Cardiac fibroblast (primary cell): ENCODE data around the gene THSD7A.

Experiments
- DNase-seq, 2 donors: peaks; one replicate each; pipeline versions ENCODE4 v3.0.0 to v3.0.0-alpha.2; 2010; ENCODE audit warnings: low read depth in 2 of 2
- H3K4me3 ChIP-seq, 2 donors: replicated peaks in 1 of 2; 1 replicate in 1 of 2; 2 replicates in 1 of 2; pipeline ENCODE4 v1.5.1; 2011; ENCODE audit warnings: low read depth in 2 of 2, low read length in 2 of 2, mild to moderate bottlenecking in 2 of 2, moderate library complexity in 1 of 2
- TF ChIP-seq, protein P1 (sequence below): IDR thresholded peaks from one replicate; pipeline ENCODE4 v1.5.1; 2011; ENCODE audit warnings: low read depth, mild to moderate bottlenecking, low read length, inconsistent platforms

Gene THSD7A, protein sequence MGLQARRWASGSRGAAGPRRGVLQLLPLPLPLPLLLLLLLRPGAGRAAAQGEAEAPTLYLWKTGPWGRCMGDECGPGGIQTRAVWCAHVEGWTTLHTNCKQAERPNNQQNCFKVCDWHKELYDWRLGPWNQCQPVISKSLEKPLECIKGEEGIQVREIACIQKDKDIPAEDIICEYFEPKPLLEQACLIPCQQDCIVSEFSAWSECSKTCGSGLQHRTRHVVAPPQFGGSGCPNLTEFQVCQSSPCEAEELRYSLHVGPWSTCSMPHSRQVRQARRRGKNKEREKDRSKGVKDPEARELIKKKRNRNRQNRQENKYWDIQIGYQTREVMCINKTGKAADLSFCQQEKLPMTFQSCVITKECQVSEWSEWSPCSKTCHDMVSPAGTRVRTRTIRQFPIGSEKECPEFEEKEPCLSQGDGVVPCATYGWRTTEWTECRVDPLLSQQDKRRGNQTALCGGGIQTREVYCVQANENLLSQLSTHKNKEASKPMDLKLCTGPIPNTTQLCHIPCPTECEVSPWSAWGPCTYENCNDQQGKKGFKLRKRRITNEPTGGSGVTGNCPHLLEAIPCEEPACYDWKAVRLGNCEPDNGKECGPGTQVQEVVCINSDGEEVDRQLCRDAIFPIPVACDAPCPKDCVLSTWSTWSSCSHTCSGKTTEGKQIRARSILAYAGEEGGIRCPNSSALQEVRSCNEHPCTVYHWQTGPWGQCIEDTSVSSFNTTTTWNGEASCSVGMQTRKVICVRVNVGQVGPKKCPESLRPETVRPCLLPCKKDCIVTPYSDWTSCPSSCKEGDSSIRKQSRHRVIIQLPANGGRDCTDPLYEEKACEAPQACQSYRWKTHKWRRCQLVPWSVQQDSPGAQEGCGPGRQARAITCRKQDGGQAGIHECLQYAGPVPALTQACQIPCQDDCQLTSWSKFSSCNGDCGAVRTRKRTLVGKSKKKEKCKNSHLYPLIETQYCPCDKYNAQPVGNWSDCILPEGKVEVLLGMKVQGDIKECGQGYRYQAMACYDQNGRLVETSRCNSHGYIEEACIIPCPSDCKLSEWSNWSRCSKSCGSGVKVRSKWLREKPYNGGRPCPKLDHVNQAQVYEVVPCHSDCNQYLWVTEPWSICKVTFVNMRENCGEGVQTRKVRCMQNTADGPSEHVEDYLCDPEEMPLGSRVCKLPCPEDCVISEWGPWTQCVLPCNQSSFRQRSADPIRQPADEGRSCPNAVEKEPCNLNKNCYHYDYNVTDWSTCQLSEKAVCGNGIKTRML (N-terminal part only)

DNA sequence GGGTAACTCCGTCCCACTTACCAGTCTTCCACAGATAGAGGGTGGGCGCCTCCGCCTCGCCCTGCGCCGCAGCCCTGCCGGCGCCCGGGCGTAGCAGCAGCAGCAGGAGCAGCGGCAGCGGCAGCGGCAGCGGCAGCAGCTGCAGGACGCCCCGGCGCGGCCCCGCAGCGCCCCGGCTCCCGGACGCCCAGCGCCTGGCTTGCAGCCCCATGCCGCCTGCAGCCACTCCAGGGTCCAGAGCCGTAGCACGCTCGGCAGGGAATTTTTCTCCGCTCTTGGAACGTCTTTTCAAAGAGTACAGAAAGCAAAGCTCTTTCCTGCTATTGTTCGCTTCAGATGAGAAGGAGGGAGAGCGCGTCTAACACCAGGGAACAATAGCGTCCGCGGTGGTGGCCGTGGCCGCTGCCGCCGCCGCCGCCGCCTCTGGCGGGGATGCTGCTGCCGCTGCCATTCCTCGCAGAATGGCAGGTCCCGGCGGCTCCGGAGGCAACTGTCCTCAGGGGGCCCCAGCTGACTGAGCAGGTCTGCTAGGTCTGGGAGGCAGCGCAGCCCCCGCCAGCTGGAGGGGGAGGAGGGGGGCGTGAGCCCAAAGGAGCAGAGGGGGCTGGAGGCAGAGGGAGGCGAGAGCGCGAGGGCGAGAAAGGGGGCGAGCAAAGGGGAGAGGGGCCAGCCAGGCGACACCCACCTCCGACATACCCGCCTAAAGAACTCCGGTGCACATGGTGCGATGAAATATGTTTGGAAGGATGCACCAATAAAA lies at the start of gene THSD7A:
TSS of gene THSD7A (minus strand) at position 463 of the 760 bp plus-strand sequence. CDS start at position 211, 252 bp downstream.
- TF ChIP-seq, protein P1, sequence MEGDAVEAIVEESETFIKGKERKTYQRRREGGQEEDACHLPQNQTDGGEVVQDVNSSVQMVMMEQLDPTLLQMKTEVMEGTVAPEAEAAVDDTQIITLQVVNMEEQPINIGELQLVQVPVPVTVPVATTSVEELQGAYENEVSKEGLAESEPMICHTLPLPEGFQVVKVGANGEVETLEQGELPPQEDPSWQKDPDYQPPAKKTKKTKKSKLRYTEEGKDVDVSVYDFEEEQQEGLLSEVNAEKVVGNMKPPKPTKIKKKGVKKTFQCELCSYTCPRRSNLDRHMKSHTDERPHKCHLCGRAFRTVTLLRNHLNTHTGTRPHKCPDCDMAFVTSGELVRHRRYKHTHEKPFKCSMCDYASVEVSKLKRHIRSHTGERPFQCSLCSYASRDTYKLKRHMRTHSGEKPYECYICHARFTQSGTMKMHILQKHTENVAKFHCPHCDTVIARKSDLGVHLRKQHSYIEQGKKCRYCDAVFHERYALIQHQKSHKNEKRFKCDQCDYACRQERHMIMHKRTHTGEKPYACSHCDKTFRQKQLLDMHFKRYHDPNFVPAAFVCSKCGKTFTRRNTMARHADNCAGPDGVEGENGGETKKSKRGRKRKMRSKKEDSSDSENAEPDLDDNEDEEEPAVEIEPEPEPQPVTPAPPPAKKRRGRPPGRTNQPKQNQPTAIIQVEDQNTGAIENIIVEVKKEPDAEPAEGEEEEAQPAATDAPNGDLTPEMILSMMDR, result no peak
- peak; percentile 49 to 70 for DNase-seq
- peak within 1 kb of the TSS; percentile 62 for H3K4me3 ChIP-seq

DNA sequence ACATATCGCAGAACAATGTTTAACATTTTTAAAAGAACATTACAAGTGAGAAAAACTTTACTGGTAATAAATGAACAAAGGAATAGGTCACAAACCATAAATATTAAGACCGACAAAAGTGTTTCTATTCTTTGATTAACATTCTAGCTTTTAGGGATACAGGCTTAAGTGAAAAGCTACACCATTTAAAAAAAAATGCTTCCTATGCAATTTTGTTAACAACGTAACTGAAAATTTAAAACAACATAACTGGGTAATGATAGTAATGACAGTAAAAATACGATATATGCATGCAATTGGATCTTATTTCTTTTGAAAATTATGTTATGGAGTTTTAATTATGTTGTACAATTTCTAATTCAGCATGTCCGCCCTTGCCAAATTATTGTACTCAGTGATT lies 49.7 kb upstream of the THSD7A start:
- DNase-seq, result no peak
- H3K4me3 ChIP-seq, result no peak overlapping the region
- TF ChIP-seq, protein P1, result no peak

DNA sequence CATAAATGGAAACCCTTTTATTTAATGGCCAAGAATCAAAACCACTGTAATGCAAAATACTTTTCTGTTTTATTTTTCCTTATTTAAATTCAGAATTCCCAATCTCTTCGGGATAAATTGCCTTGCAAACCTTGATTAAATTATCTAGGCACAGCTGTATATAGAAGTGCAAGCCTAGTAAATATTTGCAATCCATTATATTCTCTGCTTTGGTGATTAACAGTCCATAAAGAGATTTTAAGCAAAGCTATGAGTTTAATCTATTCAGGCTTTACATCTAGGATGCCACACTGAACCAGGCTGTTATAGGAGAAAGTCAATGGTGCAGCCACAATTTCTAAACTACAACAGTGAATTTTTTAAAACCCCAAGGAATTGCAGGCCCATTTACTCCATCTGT lies 43.6 kb upstream of the THSD7A start:
- no peak for DNase-seq
- TF ChIP-seq, protein P1, result no peak
- no peak overlapping the region for H3K4me3 ChIP-seq

DNA sequence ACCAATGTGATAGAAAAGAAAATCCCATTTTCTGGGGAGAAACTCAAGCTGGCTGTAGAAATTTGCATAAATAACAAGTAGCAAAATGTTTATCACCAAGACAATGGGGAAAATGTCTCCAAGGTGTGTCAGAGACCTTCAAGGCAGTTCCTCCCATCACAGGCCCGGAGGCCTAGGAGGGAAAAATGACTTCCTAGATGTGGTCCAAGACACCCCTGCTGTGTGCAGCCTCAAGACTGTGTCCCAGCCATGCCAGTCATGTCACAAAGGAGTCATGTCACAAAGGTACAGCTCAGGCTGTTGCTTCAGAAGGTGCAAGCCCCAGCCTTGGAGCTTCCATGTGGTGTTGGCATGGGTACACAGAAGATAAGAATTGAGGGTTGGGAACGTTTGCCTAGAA lies 33.7 kb upstream of the THSD7A start:
- DNase-seq, result no peak
- no peak overlapping the region for H3K4me3 ChIP-seq
- TF ChIP-seq, protein P1, result no peak

DNA sequence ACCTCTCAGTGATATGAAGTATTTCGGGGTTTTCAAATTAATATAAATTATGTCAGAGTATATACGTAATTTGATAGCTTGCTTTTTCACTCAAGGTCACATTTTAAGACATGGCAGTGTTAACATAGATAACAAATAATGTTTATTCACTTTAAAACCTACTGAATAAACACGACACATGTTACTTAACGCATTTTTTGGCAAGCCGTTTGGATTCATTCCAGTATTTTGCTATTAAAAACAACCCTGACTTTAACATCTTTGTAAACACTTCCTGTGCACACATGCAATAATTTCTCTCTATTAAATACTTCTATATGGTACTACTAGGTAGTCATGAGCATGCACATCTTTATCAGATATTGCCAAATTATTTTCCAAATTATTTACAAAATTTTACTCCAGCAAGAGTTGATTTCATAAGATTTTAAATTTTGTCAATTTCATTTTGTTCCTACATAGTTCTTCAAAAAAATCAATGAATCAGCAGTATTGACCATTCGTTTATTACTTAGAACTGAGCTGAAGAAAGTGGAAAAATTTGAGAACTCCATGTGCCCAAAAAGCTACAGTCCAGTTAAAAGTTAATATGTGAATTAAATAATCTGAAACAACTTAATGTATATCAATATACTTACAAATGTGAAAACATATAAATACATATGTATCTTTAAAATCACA lies 26.8 kb upstream of the THSD7A start:
- H3K4me3 ChIP-seq, result no peak overlapping the region
- DNase-seq, result peak in 1 of 2 donors; percentile 16
- TF ChIP-seq, protein P1, result no peak
